WI38 (cell line): ENCODE results near the gene ANO6.

Source experiments
- H3K4me3 ChIP-seq: 2 replicates; pipeline ENCODE4 v1.5.1; 2011; ENCODE audit warnings: low read depth, mild to moderate bottlenecking, control low read depth, low read length
- CTCF ChIP-seq: IDR thresholded peaks from 2 replicates; pipeline ENCODE4 v1.5.1; 2012; ENCODE audit warnings: low read depth, mild to moderate bottlenecking, control low read depth, low read length

The ANO6 gene

GRCh38 chr12:45273717-45274271 is 57.9 kb downstream of the ANO6 start:
- no peak overlapping the region for H3K4me3 ChIP-seq
- no peak for TF ChIP-seq CTCF

GRCh38 chr12:45276154-45276755 is 60.4 kb downstream of the ANO6 start:
- H3K4me3 ChIP-seq: no peak overlapping the region
- no peak for TF ChIP-seq CTCF

- H3K4me3 ChIP-seq: no peak overlapping the region
- TF ChIP-seq CTCF: no peak
Observed at GRCh38 chr12:45278447-45278846, 62.6 kb downstream of the ANO6 start.

GRCh38 chr12:45279931-45280830 is 64.3 kb downstream of the ANO6 start:
- no peak overlapping the region for H3K4me3 ChIP-seq
- no peak for TF ChIP-seq CTCF

GRCh38 chr12:45281994-45282393 is 66.1 kb downstream of the ANO6 start:
- TF ChIP-seq CTCF: no peak
- no peak overlapping the region for H3K4me3 ChIP-seq

GRCh38 chr12:45282411-45282810 is 66.5 kb downstream of the ANO6 start:
- no peak overlapping the region for H3K4me3 ChIP-seq

More at GRCh38 chr12:45282411-45282810, 66.5 kb downstream of the ANO6 start:
- no peak for TF ChIP-seq CTCF
